ENCODE results near the gene SARDH. TPM values are rescaled to one million over a fixed set of nuclear protein-coding genes. Genes with fewer than 3 reads are reported as not detected.

The SARDH gene, protein sequence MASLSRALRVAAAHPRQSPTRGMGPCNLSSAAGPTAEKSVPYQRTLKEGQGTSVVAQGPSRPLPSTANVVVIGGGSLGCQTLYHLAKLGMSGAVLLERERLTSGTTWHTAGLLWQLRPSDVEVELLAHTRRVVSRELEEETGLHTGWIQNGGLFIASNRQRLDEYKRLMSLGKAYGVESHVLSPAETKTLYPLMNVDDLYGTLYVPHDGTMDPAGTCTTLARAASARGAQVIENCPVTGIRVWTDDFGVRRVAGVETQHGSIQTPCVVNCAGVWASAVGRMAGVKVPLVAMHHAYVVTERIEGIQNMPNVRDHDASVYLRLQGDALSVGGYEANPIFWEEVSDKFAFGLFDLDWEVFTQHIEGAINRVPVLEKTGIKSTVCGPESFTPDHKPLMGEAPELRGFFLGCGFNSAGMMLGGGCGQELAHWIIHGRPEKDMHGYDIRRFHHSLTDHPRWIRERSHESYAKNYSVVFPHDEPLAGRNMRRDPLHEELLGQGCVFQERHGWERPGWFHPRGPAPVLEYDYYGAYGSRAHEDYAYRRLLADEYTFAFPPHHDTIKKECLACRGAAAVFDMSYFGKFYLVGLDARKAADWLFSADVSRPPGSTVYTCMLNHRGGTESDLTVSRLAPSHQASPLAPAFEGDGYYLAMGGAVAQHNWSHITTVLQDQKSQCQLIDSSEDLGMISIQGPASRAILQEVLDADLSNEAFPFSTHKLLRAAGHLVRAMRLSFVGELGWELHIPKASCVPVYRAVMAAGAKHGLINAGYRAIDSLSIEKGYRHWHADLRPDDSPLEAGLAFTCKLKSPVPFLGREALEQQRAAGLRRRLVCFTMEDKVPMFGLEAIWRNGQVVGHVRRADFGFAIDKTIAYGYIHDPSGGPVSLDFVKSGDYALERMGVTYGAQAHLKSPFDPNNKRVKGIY
- under 1 TPM in 3 of 4 donors, not detected in 1; 0.34 to 0.88 (median 0.57) TPM for total RNA-seq

- no peak for TF ChIP-seq CTCF (IDR thresholded peaks at IDR 0.05; ENCODE audit: low read depth)
These were observed at the start of gene SARDH for GRCh38 chr9:133737774-133738639. Gene SARDH, minus strand, starts transcription at chr9:133738352. Its CDS starts 4,179 bp downstream, at chr9:133734173.

DNA sequence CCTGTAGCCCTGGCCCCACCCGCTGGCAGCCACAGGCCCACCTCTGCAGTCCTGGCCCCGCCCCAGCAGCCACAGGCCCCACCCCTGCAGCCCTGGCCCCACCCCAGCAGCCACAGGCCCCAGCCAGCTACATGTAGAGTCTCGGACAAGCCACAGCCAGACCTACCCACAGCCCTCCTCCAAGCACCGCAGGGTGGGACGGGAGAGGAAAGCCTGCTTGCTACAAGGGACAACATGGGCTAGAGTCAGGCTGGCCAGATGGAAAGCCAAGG, 49.5 kb upstream of the SARDH start:
- no peak for TF ChIP-seq CTCF (IDR thresholded peaks at IDR 0.05; ENCODE audit: low read depth)

DNA sequence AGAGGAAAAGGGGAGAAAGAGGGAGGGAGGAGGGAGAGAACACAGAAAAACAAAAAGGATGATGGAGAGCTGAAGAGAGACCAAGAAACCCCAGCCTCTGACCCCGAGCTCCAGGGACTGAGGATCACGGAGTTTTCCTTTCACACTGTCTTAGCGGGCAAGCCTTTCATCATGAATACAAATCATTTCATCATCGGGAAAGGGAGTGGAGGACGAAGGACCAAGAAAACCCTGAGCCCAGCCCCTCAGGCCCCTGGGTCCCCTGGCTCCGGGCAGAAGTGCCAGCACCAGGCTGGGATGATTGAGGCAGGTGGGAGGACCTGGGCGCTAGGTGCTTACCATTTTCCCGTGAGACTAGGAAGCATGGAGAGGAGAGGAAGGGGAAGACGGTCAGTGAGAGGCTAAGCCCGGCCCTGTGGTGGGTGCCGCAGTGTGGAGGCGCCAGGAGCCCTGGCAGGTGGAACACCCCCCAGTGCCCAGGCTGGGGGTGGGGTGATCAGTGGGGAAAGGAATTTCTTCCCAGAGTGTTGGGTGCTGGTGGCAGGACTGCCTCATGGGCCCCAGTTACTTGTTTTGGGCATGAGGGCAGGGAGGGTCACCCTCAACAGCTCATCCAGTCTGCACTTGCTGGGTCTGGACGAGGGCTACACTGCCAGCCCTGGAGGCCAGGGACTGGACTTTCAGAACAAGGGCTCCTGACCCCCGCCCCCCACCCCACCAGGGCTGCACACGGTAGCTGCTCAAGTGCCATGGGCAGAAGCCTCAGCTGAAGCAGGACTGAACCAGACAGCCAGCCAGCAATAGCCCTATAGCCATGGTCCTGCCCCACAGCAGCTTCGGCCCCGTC, 49.0 kb upstream of the SARDH start:
- no peak for TF ChIP-seq CTCF (IDR thresholded peaks at IDR 0.05; ENCODE audit: low read depth)

DNA sequence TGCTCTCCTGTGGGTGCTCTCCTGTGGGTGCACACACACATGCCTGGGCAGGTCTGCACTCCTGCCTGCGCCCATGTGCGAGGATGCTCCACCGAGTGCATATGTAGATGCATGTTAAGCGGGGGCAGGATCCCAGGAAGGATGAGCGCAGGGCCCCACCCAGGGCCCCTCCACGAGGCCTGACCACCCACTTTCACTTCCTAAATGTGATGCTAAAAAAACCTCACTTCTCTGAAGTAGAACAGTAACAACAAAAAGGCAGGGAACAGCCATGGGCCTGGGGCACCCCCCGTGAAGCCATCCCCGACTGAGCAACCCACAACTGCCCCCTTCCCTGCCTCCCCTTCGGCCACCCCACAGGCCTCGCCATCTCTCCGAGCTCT, 48.2 kb upstream of the SARDH start:
- TF ChIP-seq CTCF (IDR thresholded peaks at IDR 0.05; ENCODE audit: low read depth), result no peak

- no peak for TF ChIP-seq CTCF (IDR thresholded peaks at IDR 0.05; ENCODE audit: low read depth)
These were observed 47.7 kb upstream of the SARDH start for GRCh38 chr9:133785753-133786370.

Measured in subcutaneous adipose tissue (tissue), 4 donors.